GM21360 (cell line): ENCODE measurements around the gene BMS1.
"Not testable (repeated sequence)": the region's sequence is repeated elsewhere in the genome, so short reads cannot be mapped to it uniquely, and the experiment has no call there.

Source experiments
- ATAC-seq: cut with Tn5 transposase; IDR thresholded peaks from one replicate; pipeline ENCODE4 v1.9.1; 2021; ENCODE audit warnings: mild to moderate bottlenecking, moderate library complexity; ENCODE audit not compliant: unreplicated experiment

Gene BMS1

GRCh38 chr10:42782446-42783180, at the start of gene BMS1:
Gene BMS1 (plus strand): TSS chr10:42782795. CDS start chr10:42784395, 1,600 bp downstream.
- peak; percentile 95 for ATAC-seq

- ATAC-seq = no peak
Measured at GRCh38 chr10:42734536-42734935, 48.1 kb upstream of the BMS1 start.

- no peak for ATAC-seq
Measured at GRCh38 chr10:42738679-42739078, 43.9 kb upstream of the BMS1 start.

- not testable (repeated sequence) for ATAC-seq
Measured at GRCh38 chr10:42741536-42741935, 41.1 kb upstream of the BMS1 start.

- no peak for ATAC-seq
Measured at GRCh38 chr10:42743697-42744096, 38.9 kb upstream of the BMS1 start.

- no peak for ATAC-seq
Measured at GRCh38 chr10:42744134-42744701, 38.4 kb upstream of the BMS1 start.

GRCh38 chr10:42753126-42753506, 29.5 kb upstream of the BMS1 start:
- ATAC-seq = peak; percentile 57

- no peak for ATAC-seq
Measured at GRCh38 chr10:42753507-42754154, 29.0 kb upstream of the BMS1 start.

- no peak for ATAC-seq
Measured at GRCh38 chr10:42754155-42755027, 28.2 kb upstream of the BMS1 start.

GRCh38 chr10:42755028-42755451, 27.6 kb upstream of the BMS1 start:
- no peak for ATAC-seq

- ATAC-seq = no peak
Measured at GRCh38 chr10:42755556-42756093, 27.0 kb upstream of the BMS1 start.

- no peak for ATAC-seq
Measured at GRCh38 chr10:42767906-42768305, 14.7 kb upstream of the BMS1 start.

GRCh38 chr10:42768581-42769152, 13.9 kb upstream of the BMS1 start:
- no peak for ATAC-seq

- ATAC-seq = no peak
Measured at GRCh38 chr10:42769173-42769572, 13.4 kb upstream of the BMS1 start.

- ATAC-seq = no peak
Measured at GRCh38 chr10:42769673-42770072, 12.9 kb upstream of the BMS1 start.

- ATAC-seq = no peak
Measured at GRCh38 chr10:42776681-42777080, 5.9 kb upstream of the BMS1 start.

- no peak for ATAC-seq
Measured at GRCh38 chr10:42780456-42780855, 2.1 kb upstream of the BMS1 start.

- ATAC-seq = no peak
Measured at GRCh38 chr10:42781893-42782445, 626 bp upstream of the BMS1 start.

GRCh38 chr10:42783181-42783549, 570 bp downstream of the BMS1 start:
- peak; percentile 13 for ATAC-seq

GRCh38 chr10:42785759-42786158, 3.2 kb downstream of the BMS1 start:
- ATAC-seq = no peak
